EL (cell line): Measurements from ENCODE around the gene C5.

Source experiments
- DNase-seq: peaks from one replicate; pipeline ENCODE4 v3.0.0-alpha.2; 2016

Gene C5

DNA sequence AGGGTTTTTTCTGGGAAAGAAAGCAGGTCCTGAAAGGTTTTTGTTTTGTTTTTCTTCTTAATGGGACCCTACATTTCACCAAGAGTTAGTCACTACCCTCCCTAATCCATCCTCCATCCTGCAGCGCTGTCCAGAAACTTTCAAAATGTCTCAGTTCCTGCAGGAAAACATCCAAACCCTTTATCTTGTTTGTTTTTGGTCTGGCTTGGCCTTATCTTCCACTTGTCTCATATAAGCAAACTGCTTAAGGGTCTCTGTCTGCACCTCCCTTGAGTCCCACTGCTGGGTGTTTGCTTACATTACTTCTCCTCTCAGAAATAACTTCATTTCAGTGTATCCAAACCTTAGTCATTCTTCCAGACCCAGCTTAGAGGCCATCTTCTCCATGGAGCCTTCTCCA, 112.5 kb downstream of the C5 start:
- DNase-seq = no peak

DNA sequence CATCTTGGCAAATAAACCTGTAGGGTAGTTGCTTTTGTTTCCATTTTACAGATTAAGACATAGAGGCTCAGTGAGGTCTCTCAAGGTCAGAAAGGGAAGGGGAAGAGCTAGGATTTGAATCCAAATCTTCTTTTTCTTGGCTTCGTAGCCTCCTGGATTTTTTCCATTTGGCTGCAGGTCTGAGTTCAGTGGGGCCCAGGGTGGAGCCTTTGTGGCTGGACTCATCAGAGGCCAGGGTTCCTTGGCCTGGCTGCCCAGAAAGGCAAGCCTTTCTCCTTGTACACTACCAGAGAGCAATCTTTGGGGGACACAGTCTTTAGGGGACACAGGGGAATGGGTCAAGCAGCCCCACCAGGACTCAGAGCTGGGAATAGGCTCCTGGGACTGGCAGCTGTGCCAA, 112.9 kb downstream of the C5 start:
- DNase-seq = no peak

DNA sequence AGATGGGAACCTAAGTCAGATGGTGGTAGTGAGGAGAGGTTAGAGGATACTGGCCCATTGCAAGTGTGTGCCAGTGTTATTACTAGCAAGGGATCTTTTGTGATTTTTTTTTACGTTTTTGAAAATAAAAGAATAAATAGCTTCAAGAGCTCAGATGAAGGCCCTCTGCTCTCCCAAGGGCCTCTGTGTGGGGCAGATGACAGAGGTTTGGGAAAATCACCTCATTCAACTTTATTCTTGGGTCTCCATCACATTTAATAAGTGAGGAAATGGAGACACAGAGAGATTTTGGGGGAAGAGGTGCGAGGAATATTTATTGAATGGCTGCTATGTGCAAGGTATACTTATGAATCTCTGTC, 113.3 kb downstream of the C5 start:
- no peak for DNase-seq

DNA sequence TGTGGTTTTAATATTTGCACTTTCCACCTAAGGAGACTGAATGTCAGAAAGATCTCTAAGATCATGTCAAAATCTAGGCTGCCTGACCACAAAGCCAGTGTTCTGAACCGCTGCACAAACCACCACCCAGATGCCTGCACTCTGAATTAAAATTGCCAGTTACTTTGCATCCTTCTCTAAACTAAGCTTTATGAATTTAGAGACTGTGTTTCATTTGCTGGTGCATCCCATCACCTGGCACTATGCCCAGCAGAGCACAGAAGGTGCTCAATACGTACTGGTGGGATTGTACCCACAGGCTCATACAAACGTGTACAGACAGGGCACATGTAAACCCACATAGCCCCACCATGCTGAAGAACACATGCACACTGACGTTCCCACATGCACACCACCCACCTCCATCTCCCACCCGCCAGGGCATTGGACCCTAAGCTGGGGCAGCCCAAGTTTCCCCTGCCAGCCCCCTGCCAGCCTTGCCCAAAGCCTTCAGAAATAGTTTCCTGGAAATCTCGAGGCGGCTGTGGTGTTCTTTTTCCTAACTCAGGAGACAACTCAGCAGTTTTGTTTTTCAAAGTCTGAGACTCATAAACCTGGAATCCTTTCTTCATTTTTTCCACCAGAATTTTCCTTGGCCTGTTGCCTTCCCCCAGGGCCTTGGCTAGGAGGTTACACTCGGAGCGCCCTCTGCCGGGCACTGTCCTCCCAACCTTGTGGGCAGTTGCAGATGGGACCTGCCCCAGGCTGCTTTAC, 113.9 kb downstream of the C5 start:
- DNase-seq = peak; percentile 97

DNA sequence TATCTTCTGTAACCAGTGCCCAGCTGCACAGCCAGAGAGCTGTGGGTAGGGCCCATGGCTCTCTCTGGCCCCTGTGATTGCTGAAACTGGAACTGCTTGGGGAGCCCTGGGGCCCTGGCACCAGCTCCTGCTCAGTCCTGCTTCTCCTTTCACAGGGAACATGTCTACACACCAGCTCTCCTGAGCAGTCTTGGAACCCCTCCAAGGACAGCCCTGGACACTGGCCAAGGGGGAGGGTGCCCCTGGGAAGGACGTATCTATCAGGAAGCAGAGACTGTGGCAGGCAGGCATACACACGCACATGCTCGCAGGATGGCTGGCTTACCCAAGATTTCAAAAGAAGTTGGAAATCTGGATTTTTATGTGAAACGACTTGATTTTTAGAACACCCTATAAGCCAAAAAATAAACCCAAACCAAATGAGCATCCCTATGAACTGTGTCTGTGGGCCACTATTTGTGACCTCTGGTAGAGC, 114.7 kb downstream of the C5 start:
- peak; percentile 95 for DNase-seq

DNA sequence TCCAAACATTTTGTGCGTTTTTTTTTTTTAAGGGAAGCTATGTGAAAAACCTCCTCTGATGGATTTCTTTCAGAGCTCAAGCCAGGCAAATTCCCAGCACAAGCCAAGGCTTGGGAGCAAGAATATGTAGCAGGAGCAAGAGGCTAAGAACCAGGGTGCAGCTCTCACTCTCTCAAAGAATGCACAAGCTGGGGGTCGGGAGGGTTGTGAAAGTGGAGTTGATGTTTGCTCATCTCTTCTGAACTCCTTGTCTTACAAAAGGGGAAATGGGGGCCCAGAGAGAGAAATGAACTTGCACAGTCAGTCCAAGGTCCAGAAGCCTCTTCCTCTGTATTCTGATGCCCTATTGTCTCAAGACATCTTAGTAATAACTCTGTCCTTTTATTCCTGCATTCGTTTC, 115.8 kb downstream of the C5 start:
- no peak for DNase-seq

DNA sequence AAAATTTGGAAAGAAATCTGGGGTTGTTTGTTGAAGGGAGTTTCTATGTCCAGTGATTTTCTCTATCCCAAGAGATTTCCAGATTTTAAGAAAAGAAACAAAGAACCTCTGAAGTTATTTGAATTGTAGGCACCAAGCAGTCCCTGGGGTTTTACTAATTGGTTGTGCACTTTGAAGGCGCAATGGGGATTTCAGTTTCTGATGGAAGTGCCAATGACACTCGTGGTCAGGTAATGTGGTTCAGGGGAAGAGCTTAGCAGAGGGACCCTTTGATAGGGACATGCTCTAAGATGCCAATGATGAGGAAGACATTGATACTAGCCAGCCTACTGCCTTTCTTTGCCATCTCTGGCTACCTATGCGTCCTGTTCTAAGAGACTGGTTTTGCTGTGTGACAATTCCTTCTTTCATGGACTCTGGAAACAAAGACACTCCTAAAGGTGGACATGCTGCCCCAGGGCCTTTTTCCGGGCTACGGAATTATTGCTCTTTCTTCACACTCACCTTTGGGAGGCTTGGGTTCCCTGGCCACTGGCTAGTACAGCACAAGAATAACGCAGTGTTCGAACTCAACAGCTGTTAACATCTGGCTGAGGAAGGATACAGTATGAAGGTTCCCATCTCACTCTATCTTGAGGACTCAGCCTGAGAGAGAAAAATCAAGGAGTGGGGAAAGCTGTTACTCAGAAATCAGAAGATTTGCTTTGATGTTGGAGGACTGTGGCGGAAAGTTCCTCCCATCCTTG, 116.6 kb downstream of the C5 start:
- DNase-seq = no peak

DNA sequence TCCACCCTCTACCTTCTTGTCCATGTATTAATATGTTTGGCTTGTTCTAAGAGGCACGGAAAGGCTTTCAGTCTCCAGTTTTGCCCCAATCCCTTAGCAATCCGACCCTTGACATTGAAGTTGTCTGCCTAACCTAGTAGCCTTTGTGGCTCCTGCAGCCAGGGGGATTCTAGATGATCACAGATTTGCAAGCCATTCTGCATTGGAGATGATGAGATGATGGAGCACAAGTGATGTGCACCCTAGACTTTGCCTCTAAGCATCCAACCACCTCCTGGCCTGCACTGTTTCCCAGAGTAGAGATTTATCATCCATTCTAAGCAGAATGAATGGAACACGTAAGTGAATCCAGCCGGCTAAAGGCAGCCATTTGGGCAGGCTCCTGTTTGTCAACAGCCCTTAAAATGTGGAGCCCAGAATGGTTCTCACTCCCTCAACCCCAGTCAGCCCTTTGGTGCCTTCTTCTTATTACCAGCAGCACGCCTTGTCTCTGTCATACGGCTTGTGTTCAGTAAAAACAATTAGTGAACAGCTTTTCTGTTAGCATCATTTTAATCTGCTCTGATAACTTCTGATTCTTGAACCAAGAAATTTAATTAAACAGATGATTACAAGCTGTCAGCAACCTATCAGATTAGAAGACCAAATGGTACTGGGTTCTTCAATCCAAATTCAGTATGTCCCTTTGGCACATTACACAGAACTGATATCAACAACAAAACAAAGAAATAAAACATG, 117.8 kb downstream of the C5 start:
- no peak for DNase-seq

DNA sequence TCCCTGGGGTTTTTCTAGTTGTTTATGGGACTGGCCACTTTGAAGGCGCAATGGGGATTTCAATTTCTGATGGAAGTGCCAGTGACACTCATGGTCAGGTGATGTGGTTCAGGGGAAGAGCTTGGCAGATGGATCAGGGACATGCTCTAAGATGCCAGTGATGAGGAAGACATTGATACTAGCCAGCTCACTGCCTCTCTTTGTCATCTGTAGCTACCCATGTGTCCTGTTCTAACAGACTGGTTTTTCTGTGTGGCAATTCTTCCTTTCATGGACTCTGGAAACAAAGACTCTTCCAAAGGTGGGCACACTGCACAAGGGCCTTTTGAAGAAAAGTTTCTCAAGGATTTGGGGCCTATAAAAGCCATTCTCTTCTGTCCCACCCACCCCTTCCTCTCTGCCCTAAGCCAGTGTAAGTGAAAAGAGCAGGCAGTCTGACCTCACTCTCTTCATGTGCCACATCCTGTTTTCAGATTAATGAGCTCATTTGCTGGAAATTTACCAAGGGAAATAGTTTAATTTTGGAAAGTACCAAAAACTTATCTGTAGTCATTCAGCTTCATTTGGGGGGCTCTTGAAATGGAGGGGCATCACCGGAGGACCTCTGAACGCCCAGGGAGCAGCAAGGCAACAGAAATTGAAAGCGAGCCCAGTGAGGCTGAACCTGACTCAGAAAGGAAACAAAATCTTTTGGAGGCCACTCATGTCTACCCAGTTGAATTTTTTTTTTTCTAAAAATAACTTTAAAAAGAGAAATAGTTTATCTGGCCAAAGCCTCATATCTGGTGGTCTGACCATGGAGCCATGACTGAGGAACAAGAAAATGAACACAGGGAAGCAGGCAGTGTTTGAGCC, 118.6 kb downstream of the C5 start:
- DNase-seq = peak; percentile 81

DNA sequence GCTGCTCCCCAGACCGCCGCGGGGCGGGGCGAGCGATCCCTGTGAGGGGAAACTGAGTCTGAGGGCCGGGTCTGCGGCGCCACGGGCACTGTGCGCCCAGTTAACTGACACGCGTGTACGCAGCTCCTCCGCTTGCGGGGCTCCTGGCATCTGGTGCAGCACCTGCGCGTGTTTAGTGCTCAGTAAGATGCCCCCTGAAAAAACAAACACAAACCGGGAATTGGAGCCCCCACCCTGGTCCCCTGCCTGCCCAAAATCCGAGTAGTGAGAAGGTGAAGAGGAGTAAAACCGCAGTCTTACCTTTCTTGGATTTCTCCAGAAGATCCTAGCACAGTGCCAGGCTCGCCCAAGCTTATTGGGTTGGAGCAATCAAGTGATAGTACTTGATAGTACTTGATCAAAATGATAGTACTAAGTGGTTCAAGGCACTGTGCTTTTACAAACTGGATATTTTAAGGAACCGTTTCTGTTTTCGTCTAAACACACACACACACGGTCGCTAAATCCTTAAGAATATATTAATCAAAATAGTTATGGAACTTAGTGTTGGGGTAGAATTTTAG, 120.8 kb downstream of the C5 start:
- no peak for DNase-seq

DNA sequence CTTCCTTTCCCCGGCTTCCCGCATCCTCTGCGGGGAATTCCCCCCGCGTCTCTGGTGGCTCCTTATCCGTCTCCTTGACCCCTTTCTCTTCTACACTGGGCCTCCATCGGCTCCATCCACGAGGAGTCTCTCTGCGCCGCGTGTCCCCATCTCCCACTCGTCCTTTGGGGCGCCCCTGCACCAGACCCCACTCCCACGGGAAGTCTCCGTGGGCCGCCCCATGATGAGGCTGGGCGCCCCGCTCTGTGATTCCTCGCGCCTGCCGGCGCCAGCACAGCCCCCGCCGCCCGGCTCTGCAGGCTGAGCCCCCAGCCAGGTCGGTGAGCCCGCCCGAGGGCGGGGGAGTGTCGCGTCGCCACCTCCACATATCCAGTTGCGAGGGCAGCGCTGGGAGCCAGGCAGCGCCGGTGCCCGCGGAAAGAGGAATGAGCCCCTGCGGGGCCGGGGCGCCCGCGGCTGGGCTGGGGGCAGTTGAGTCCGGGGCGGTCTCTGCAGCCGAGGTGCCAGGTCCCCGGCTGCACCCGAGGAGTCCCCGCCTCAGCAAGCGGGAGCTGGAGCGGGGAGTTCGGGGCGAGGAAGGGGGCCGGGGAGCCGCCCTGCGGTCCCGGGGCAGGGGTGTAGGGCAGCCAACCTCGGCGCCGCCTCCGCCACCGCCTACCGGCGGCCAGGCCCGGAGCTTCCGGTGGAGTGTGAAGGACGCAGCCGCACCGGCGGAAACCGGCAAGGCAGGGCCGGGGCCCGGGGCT, 121.4 kb downstream of the C5 start:
- DNase-seq = peak; percentile 50

DNA sequence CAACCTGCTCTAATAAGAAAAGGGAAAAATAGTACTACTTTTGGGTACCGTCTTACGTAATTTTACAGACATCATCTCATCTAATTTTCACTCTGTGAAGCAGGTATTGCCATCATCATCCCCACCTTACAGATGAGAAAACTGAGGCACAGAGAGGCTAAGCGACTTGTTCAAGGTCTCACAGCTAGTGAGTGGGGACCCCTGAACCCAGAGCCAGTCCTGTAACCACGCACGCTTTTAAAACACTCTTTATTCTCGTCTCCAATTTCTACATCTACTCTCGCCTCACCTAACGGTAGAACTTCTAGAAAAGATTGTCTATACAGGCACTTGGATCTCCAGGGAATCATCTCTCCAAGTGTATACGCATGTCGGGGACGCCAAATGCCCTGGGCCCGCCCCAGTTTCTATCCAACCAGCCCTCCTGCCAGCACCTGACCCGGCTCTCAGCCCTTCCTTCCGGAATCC, 122.0 kb downstream of the C5 start:
- DNase-seq = no peak

DNA sequence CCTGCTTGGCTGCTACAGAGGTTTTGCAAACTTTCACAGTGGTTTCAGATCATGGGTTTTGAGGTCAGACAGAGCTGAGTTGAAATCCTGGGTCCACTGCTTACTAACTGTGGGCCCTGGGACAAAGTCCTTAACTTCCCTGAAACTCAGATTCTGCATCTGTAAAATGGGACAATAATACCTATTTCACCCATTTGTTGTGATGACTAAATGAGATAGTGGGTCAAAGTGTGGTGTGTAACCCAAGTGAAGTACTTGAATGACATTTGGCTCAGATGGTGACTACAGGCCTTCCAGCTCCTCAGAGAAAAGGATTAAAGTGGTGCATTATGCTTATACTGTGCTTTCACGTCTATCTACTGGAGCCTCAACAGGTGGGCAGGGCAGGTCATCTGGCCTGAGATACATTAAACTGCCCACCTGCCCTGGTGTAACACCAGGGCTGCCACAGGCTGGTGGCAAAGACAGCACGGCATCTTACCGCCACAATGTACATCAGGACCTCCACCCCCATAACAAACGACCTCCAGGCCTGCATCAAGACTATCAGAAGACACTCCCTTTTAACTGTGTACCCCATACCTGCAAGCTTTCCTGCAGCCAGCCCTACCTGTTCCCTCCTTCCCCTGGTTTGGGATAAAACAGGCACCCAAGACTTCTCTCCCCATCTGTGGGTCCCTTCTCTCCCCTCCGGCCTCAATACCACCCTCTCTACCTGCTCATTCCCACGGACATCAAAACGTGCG, 122.6 kb downstream of the C5 start:
- DNase-seq = no peak

DNA sequence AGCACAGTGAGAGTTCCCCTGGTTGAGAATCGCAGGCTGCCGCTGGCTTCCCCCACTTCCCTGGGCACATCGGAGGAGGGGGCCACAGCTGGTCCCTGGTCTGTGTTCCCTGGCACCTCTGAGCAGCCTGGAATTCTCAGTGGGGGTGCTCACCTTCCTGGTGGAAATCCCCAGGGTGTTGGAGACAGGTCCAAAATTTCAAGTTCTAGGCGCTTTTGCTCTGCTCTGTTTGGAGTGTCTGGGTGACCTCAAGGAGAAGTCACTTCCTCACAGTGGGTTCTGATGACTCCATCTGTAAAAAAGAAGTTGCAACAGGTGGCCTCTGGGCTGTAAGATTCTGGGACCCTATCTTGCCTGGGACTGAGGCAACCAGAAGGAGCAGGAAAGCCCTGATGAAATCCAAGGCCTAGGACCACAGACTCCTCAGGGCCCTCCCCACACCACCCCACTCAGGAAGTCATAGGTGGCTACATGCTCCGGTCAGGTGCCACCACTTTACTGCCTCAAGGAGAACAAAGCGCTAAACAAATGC, 123.6 kb downstream of the C5 start, which contains the start of gene TRAF1:
TSS of gene TRAF1 (minus strand) at position 400 of the 532 bp plus-strand sequence. CDS start 721 bp downstream, outside the sequence.
- peak; percentile 30 for DNase-seq

DNA sequence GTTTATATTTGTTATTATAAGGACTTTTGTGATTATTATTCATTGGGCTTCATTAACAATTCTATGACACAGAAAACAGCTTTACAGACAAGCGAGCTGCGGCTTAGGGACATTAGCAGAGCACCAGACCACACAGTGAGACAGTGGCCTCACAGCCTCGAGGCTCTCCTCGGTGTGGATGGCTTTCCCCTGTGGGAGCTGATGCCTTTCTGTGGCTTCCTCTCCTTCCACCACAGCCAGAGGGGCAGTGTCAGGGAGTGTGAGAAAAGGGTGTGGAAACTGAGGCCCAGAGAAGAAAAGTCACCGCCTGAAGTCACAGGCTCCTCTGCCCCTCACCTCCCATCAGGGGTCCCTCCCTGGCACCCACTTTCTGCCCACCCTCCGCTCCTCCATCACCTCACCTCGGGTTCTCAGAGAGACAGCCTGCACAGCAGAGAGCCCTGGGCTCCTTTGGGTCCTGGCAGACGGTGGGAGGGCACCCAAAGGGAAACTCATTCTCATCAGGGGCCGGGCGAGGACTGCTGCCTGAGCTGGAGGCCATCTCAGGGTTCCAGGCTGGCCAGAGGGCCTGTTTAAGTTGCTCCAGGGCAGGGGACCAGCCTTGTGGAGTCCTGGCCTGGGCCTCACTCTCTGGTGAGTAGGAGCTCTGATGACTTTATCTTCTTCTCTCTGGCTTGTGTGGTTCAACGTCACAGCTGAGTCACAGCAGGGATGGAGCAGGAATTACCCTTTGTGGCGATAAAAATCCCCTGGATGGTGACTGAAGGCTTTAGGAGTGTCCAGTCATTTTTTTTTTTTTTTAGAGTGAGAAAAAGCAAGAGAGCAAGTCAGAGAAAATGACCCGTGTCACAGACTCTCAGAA, 124.3 kb downstream of the C5 start:
- peak; percentile 94 for DNase-seq

DNA sequence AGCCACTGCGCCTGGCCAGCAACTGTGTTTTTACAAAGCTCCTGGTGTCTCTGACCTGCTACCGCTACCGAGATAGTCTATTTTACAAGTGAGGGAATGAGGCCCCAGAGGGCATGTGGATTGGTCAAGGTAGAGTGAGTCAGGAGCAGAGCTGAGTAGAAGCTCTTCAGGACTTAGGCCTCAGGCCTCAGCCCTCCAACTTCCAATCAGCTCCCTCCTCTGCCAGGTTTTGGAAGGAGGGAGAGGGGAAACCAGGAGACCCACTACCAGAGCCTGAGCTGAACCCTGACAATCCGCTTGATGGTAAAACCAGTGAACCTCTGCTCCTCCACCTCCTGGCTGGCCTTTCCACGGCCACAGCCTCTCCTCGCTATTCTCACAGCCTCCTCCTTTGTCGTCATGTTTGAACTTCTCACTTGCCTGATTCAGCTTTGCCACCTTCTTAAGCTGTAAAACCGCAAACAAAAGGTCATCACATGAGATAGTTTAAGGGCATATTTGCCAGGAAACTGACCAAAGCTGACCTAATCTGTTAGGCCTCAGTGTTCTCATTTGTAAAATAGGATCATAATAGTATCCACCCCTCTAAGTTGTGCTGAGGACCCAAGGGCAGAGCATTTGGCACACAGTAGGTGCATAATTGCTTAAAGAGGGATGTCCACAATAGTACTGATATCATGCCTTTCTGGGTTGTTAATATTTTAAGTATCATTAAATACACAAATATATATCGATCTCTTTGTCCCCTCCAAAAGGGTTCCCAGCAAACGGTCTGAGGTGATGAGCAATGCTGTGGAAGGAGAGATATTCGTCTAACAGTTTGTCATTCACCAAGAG, 125.2 kb downstream of the C5 start:
- peak; percentile 32 for DNase-seq

DNA sequence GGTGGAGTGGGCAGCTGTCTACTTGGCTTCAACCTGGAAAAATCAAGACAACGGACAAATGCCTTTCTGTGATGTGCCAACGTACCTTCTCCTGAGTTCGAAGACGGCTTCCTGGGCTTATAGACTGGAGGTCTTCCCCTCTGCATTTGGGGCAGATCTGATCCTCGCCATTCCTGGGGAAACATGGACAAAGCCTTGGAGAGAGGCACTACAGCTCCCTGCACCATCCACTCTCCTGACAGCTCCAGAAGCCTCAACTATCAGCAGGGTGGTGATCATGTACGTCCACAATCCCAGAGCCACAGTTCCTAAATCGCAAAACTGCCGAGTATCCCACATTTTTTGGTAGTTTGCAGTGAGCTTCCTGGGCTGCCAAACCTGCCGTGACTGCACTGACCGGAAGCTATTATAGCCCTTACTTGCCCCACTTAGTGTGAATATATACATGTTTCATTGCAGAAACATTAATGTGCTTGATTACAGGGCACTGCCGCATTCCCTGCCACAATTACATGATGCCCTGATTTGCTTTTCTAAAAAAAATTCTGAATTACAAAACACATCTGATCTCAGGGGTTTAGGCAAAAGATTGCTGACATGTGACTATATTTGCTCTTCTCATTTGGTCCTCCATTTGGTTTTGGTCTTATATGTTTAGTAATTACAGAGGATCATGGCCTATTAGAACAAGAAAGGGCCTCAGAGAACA, 126.3 kb downstream of the C5 start:
- DNase-seq = no peak
